Activated CD8-positive, alpha-beta memory T cell treated with anti-CD3 and anti-CD28 coated beads for 24 hours (primary cell): ENCODE measurements around the gene NCF4.

ENCODE experiments used
- DNase-seq: peaks from one replicate; pipeline ENCODE4 v3.0.0-alpha.2; 2020

NCF4 gene

DNA sequence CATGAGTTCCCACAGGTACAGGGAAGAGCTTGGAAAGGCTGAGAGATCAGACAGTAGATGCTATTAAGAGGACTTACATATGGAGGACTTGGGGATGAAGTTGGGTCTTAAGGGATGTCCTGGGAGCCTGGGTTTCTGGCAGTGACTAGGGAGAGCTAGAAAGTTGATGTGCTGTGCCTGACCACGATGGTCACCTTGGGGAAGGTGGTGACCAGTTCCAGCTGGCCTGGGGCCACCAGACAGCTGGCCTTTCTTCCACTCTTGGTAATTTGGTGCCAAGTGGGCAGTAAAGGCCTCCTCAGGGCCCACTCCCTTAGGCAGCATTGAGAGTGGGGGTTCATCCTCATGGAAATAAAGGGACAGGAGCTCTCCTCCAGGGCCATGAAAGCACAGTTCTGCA lies 38.7 kb downstream of the NCF4 start:
- no peak for DNase-seq

DNA sequence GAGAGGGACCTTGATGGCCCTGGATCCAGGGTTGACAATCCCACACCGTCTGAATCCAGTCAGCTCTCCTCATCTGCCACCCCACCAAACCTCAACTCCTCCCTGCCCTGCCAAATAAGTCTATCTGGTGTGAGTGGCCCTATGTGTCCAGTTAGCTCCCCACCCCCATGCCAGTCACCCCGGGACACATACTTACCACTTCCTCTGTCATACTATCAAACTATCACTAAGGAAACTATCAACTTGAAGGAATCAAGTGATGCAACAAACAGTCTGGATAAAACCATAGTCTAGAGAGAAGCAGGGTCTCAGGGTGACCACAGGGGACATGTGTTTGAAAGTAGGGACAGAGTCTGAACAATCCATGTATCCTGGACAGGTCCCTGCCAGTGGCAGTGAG lies 39.4 kb downstream of the NCF4 start:
- DNase-seq: no peak

DNA sequence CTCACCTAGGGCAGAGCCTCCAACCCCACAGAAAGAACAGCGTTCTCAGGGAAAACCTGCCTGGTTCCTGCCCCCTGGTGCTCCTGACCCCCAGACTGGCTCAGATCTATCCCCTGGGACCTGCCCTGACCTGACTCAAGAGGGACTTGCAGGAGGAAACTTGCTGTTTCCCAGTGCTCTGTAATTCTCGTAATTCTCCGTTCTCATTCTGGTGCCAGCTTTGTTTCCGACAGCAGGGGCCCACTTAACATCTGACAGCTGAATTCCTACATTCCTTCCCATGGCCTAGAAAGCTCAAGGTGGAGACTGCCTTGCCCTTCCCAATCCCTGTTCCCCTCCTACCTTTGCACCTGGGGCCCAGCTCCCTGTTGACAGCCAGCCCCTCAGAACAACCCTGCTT lies 40.1 kb downstream of the NCF4 start:
- no peak for DNase-seq

DNA sequence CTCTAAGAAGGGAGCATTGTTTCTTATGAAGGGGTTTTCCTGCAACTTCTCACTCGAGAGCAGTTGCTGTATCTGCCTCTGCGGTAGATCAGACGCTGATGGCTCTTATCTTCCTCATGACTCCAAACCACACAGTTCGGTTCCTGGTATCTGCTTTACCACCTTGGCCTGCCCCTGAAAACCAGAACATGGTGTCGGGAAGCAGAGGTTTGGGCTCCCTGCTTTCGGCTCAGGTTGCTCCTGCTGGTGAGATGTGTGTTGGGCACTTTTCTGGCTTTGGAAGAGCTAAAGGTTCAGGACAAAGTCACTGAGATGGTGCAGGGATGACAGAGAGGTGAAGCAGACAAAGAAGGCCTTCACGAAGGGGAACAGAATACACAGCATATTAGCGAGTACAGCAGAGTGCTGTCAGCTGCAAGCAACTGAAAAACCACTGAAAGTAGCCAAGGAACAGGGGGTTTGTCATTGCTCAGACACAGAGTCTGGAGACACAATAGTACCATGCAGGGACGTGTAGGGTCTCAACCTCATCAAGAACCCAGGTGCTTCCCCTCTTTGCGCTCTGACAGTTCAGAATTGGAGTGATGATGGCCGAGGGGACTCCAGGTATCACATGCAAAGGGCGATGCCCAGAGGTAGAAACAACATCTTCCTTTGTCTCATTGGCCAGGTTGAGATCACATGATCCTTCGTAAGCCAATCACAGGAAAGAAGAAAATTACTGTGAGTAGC lies 40.8 kb downstream of the NCF4 start:
- DNase-seq: no peak

DNA sequence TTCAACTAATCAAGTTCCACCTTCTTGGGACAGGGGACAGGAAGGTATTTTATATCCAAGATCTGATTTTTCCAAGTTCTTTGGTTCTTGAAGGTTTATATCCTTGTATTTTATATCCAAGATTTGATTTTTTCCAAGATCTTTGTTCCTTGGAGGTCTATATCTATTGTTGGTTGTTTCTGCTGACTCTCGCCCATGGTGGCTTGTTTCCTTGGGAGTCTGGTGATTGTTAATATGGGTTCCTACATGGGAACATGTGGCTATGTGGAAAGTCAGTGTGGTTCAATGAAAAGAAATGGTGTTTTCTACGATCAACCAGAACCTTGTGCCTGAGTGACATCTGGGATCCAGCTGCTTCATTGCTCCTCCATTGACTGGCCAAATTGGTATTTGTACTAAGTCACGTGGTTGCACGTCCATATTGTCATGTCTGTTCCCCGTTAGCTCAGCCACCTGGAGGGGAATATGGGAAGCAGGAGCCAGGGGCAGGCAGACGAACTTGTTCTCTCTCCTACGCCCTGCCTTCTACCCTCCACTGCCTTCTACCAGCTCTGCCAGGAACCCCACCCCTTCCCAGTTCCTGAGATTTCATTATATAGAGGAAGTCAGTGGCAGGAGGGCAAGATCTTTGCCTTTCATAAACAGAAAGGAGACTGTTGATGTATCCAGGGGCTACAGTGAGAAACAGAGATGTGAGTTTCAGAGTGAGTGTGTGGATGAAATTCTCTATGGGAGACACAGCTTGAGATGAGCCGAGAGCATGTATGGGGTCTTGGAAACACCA lies 41.5 kb downstream of the NCF4 start:
- no peak for DNase-seq

DNA sequence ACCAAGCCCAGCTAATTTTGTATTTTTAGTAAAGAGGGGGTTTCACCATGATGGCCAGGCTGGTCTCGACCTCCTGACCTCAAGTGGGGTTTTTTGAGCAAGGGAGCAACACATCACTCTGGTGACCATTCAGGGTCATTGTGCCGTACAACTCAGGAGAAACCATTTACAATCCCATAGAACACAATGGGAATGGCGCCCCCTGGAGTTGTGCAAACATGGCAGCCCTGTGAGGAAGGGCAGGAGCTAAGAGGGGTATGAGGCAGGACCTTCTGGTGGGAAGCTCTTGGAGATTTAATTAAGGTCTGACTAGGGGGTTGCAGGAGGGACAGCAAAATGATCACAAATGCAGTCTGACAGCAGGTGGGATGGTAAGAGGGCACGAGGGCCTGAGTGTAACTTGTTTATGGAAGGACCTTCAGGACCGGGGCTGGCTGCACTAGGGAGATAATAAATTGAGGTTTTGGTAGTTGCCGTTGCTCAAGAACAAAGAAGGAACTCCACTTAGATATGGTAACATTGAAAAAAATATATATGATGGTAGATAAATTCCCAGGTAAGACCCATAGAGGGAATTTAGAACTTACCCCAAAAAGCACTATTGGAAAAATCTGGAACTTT lies 43.6 kb downstream of the NCF4 start:
- DNase-seq: no peak

DNA sequence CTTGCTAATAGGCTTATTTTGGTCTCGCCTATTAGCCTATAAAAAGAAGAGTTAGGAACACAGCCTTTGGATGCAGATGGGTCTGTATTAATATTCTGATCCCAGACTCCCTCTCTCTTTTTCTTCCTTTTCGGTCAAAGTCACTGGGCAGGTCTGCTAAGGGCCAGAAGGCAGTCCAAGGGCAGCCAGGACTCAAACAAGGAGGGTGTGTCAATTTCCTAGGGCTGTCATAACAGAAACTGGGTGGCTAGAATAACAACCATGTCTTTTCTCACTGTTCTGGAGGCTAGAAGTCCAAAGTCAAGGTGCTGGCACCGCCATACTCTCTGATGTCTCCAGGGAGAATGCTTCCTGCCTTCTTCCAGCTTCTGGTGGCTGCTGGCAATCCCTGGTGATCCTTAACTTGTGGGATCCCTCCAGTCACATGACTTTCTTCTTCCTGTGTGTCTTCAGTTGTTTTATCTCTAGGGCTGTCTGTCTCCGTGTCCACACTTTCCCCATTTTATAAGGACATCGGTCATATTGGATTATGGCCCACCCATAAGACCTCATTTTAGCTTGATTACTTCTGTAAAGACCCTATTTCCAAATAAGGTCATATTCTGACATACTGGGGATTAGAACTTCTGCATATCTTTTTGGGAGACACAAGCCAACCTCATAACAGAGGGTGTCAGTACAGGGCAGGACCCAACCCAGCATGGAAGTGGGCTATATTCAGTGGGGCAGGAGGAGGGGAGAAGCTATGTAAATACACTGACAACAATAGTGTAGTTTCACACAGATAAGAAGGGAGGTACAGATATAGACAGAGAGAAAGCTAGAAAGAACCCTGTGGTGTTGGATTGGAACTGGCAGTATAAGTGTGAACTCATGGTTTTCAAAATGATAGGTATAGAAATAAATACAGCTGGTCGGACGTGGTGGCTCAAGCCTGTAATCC lies 46.7 kb downstream of the NCF4 start:
- DNase-seq: no peak

DNA sequence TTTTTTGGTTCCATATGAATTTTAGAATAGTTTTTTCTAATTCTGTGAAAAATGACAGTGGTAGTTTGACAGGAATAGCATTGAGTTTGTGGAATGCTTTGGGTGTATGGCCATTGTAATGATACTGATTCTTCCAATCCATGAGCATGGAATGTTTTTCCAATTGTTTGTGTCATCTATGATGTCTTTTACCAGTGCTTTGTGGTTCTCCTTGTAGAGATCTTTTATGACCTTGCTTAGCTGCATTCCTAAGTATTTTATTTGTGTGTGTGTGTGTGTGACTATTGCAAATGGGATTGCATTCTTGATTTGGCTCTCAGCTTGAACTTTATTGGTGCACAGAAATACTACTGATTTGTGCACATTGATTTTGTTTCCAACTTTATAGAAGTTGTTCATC lies 49.7 kb downstream of the NCF4 start:
- DNase-seq: no peak

DNA sequence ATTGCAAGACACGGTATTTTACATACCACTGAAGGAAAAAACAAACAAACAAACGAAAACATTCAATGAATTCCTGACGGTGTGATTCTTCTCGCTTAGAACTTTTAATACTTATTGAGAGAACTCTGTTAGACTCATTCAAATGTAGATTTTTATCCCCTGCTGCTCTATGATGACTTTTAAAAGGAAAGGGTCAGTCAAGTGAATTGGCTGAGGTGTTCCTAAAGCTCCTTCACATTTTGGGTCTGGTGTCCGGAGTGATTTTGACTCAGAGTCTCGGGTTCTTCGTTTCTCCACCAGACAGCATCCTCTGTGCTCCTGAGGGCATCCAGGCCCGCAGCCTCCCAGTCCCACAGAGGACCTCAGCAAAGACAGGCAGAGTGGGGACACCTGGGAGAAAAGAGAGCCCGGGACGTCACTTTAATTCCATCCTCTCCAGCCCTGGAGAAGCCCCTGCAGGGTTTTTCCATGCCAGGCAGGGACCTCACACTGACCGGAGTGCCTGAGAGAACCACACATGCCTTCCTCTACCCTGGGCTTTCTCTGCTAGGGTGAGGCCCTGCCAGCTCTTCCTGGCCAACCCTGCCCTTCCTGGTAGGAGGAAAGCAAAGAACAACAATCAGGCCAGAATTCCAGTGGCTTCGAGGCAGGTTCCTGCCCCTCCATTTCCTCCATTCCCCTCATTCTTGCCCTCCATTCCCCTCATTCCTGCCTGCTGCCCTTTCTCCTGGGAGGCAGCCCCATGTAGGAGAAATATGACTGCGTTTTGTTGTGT lies 51.3 kb downstream of the NCF4 start:
- DNase-seq: no peak

DNA sequence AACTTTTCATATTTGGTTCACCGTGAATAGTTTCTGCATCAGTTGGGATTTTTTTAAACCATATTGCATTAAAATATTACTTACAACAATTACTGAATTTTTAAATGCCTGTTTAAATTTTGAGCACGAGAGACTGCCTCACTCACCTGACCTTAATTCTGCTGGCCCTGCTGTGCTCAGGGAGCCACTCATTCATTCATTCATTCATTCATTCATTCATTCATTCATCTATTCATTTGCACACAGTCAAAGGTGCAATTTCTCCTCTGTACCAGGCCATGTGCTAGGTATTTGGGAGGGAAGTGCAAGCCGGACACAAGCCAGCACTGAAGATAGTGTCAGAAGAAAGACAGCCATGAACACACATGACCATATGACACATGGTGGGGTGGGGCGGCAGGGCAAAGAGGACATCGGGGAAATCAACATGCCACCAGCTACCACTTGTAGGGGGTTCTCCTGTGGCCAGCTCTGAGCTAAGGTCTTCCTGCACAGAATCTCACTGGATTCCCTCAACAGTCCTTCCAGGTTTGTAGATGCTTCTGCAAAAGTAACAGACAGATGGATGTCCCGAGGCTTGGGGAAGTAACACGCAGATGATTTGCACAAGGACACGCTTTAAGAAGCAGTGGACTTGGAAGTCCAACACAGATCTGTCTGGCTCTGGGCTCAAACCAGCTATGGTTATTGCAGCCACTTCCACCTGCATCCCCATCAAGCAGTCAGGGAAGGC lies 52.1 kb downstream of the NCF4 start:
- DNase-seq: peak; percentile 48

DNA sequence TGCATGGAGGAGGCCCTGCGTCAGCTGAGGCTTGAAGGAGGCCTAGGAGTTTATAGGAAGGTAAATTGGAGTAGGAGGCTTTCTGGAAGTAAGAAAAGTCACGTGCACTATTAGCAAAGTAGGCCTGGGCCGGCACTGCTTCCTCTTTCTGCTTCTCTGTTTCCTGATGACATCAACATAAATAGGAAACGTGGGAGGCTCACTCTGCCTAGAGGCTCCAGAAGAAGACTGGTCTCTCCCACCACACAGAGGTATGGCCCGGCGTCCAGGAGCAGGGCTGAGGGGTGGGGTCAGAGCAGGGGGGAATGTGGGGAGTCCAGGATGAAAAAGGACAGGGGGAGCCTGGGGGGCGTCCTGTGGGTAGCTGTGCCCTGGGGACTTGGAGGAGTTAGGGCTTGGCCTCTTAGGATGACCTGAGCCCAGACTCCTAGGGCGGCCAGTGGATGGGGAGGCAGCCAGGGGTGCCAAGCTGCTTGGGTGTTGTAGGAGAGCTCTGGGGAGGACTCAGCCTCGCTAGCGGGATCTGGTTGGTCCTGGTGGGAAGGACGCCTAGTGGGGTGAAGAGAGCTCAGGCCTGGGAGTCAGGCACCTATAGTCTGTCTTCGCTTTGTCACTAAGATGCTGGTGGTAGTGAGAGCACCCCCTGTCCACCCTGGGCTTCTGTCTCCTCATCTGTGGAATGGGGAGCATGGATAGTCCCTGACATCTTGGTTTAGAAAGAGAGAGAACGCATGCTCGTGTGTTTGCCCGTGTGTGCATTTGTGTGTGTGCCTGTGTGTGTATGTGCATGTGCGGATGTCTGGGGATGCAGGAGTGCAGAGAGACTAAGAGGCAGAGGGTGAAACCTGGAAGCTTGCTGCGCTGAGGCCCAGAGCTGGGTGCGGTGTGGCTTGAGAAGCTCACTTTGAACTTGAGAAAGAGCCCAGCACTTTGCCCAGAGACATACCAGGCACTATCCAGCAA lies 52.9 kb downstream of the NCF4 start, which contains the start of gene CSF2RB:
CSF2RB (plus strand) TSS at position 202 of the 963 bp plus-strand sequence. CDS start 8,580 bp downstream, outside the sequence.
- DNase-seq: peak; percentile 47

DNA sequence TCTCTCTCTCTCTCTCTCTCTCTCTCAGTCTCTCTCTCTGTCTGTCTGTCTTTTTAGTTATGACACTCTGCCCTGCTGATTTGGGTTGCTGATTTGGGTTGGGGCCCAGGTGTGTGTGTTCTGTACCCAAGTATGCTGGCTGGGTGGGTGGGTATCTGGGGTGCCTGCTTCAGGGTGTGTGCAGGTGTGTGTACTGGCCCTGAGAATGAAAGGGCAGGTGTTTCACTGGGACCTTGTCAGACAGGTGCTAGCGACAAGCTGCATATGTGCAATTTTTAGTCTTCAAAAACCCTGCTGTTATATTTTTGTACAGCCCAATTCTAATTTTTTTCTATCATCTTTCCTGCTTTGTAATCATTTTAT lies 53.6 kb downstream of the NCF4 start:
- DNase-seq: no peak

DNA sequence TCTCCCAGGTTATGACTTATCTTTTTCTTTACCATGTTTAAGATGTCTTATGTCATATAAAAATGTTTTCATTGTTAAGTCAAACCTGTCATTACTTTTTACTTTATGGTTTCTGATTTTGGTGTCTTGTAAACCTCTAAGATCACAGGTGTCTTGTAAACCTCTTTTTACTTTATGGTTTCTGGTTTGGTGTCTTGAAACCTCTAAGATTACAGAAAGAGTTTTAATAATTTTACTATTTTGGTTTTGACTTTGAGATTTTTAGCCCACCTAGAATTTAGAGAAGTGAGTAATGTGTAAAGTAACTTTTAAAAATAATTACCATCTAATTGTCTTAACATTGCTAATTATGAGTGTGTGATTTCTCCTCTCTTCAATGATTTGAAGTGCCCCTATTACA lies 55.2 kb downstream of the NCF4 start:
- DNase-seq: no peak

DNA sequence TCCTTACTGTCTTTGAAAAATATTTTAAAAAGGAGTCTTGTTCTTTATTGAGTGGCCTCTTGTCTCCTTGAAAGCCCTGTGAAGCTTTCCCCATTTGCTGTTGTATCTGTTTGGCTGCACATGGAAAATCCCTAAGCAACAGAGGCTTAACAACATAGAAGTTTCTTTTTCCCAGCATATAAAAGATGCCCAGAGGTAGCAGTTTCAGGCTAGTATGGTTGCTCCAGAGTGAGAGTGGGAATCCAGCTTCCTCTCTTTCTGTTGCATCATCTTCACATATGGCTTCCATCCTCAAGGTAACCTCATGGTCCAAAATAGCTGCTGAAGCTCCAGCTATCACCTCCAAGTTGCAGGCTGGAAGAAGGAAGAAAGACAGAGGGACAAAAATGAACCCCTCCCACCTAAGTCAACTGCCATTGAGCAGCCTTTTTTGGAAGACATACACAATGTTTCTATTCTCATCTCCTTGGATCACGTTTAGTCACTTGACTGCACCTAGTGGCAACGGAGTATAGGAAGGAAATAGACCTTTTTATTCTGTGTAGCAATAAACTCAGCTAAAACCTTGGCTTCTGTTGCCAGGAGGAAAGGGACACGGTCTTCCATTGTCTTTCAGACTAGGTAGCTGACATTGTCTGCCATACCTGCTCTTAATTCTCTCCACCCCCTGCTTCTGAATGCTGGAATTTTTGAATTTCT lies 57.9 kb downstream of the NCF4 start:
- no peak for DNase-seq

DNA sequence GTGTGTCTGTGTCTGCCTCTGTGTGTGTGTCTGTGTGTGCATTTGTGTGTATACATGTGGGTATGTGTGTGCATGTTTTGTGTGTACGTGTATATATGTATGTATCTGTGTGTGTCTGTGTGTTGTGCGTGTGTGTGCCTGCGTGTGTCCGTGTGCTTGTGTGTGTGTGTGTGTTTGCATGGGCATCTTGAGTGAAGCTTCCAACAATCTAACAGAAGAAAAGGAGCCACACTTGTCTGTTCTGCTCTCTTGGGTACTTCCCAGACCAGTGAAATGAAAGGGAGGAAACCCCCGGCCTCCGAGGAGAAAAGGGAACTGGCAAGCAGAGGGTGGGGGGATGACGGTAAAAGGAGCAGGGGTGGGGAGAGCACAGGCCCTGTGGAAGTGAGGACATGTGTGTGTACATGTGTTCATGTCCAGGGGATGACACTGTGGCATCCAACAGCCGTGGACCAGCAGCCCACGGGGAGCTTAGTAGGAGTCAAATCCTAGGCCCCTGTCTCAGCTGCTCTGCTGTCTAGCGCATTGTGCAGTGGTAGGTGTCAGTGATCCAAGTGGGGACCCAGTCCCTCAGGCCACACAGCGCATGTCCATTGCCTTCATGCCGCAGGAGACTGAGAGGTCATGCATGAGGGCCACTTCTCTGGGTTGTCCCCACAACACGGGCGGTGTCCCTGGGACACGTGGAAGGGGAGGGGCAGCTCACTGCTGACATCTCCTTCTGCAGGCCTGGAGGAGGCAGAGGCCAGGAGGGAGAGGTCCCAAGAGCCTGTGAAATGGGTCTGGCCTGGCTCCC lies 60.7 kb downstream of the NCF4 start:
- DNase-seq: no peak

DNA sequence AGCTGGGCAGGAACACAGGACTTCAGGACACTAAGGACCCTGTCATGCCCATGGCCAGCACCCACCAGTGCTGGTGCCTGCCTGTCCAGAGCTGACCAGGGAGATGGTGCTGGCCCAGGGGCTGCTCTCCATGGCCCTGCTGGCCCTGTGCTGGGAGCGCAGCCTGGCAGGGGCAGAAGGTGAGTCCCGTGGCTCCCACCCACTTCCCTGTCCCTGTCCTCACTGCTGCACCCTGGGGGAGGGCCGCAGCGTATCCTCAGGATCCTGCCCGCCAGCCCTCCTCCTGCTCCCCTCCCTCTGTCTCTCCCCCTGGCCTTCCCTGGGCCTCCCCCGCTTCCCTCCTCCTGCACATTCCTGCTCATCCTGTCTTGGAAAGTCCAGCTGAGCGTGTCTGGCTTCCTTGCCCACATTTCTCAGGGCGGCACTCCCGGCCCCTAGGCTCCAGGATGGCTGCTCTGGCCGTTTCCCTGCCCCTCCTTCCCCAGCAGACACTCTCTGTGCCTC lies 61.4 kb downstream of the NCF4 start:
- DNase-seq: no peak

DNA sequence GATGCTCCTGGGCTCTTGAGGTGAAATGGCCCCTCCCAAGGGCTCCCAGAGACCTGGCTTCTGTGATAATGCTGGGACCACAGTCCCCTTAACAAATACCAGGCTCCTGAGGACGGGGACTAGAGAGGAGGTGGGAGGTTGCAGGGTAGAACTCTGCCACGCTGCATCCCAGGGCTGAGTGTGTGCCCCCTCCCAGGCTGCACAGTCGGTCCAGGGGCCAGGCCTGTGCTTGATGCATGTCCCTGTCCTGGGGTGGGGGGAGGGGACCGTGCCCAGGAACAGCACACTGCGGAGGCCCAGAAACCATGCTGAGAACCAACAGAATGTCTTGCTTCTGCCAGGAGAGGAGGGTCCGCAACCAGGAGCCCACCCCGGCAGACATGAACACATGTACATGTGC lies 61.9 kb downstream of the NCF4 start:
- DNase-seq: no peak

DNA sequence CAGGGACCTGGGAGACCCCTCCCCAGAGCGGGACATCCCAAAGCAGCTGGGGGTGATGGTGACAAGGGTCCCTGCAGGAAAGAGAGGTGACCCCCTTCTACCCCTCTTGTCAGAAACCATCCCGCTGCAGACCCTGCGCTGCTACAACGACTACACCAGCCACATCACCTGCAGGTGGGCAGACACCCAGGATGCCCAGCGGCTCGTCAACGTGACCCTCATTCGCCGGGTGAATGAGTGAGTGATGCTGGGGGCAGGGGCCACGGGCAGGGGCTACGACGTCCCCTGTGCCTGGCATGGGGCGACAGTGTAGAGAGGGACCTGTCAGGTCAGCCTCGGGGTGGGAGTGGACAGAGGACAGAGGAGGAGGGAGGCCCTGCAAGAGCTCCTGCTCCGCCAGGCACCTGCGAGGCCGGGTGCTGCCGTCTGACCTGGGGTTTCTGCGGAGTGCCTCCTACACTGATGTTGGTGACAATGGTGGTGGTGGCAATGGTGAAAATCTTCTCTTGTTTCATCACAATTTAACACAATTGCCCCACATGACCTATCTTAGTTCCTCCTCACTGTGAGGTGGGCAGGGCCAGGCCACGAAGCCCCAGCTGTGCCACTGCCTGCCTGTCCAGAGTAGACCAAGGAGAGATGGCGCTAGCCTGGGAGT lies 62.5 kb downstream of the NCF4 start:
- peak; percentile 47 for DNase-seq
